Activated naive CD4-positive, alpha-beta T cell treated with anti-CD3 and anti-CD28 coated beads for 36 hours (primary cell): ENCODE data around the gene MTUS2. TPM values are rescaled to one million over a fixed set of nuclear protein-coding genes. Genes with fewer than 3 reads are reported as not detected.

Experiments
- CTCF ChIA-PET: fragments of 350-600 bp; sonication (Branson Sonifier 250); formaldehyde crosslinking; loops from one replicate; lab custom pipeline; 2021; ENCODE audit warnings: antibody characterized with exemption; lab: Charles Lee
- DNase-seq: peaks from one replicate; pipeline ENCODE4 v3.0.0-alpha.2; 2020
- H3K27ac Mint-ChIP-seq: one replicate; pipeline ENCODE4 v1.8.0; 2021; ENCODE audit warnings: mild to moderate bottlenecking, mixed read lengths
- H3K27me3 Mint-ChIP-seq: one replicate; pipeline ENCODE4 v1.8.0; 2021; ENCODE audit warnings: low read depth, mixed read lengths
- H3K36me3 Mint-ChIP-seq: one replicate; pipeline ENCODE4 v1.8.0; 2021; ENCODE audit warnings: low read depth, mixed read lengths
- H3K4me1 Mint-ChIP-seq: one replicate; pipeline ENCODE4 v1.8.0; 2021; ENCODE audit warnings: low read depth, mixed read lengths
- H3K4me3 Mint-ChIP-seq: one replicate; pipeline ENCODE4 v1.8.0; 2021; ENCODE audit warnings: mild to moderate bottlenecking, moderate library complexity, mixed read lengths
- H3K9me3 Mint-ChIP-seq: one replicate; pipeline ENCODE4 v1.8.0; 2021; ENCODE audit warnings: mixed read lengths
- intact Hi-C: fragments of 100-400 bp; cut with micrococcal nuclease; formaldehyde crosslinking; loops from one replicate; pipeline ENCODE4 v1.15.1; 2023
- total RNA-seq, 2 experiments: library from RNA; stranded (reverse); gene quantifications; one replicate each; pipeline ENCODE4 v1.2.3, GENCODE V29; 2021

MTUS2 gene
- total RNA-seq = not detected

- Mint-ChIP-seq H3K9me3 (peaks cover 2% of the 10 kb centered on the region), H3K27ac (no peak within 1 kb of the TSS), H3K4me1 (peaks cover 2% of the 10 kb centered on the region), H3K27me3 (peaks cover 53% of the 10 kb centered on the region), H3K36me3 (no peaks in the 10 kb centered on the region), H3K4me3 (peak within 1 kb of the TSS; percentile 55)
- CTCF ChIA-PET = interaction anchor here (0.6 to 1.5 kb wide), 6 partner anchors 19 to 866 kb away, joined by 3 to 5 read pairs (median 4); no protein-coding TSS in a partner anchor
- DNase-seq = peak; percentile 9
- intact Hi-C loops = loop anchor here (1.0 kb wide), 1 partner anchor 543 kb away; no protein-coding TSS in a partner anchor
Observed at GRCh38 chr13:28820099-28821051, at the start of gene MTUS2. Gene MTUS2, plus strand, starts transcription at chr13:28820339.

DNA sequence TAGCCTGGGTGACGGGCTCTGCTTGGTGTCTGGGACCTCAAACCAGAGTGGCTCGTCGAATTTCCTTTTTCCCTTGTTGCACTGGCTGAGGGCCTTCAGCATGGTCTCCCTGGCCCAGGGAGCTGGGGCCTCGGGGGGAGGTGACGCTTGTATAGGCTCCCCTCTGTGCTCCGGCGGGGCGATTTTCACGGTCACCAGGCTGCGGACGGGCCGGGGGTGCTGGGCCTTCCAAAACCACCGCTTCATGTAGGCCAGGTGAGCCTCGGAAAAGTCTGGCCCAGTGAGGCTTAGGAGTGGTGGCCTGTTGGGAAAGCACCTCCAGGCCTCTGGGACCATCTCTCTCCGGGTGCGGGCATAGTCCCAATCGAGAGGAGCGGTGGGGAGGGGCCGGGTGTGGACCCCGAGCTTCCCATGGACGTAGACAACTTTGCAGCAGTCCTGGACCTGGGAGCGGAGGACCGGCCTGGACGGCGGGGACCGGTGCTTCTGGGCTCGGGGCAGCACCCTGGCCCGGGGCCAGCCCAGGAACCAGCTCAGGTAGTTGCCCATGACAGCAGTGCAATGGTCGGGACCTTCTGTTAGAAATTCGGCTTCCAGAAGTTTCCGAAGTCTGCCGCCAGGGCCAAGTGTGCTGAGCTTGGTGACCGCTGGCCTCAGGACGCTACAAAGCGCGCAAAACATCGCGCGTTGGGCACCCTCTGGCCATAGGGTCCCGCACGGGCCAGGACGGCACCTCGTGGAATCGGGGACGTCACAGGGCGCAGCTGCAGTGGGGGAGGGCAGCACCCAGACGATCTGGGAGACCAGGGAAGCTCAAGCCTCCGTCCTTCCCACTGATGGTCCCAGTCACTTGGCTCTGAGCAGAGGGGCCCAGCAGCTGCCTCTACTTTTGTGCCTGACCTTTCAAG, 41.6 kb upstream of the MTUS2 start:
- CTCF ChIA-PET = no interaction called here
- Mint-ChIP-seq H3K4me3 (no peak overlapping the region), H3K9me3 (peaks cover 5% of the 10 kb centered on the region), H3K27ac (no peak overlapping the region), H3K27me3 (peaks cover 23% of the 10 kb centered on the region), H3K36me3 (peaks cover 6% of the 10 kb centered on the region), H3K4me1 (no peaks in the 10 kb centered on the region)
- no peak for DNase-seq
- intact Hi-C loops = no loop called here

GRCh38 chr13:28792992-28793391, 27.1 kb upstream of the MTUS2 start:
- Mint-ChIP-seq H3K4me1 (no peaks in the 10 kb centered on the region), H3K27ac (no peak overlapping the region), H3K9me3 (no peaks in the 10 kb centered on the region), H3K36me3 (no peaks in the 10 kb centered on the region), H3K27me3 (peaks cover 13% of the 10 kb centered on the region), H3K4me3 (no peak overlapping the region)
- CTCF ChIA-PET = no interaction called here
- intact Hi-C loops = loop anchor here (10.0 kb wide), 1 partner anchor 388 kb away; no protein-coding TSS in a partner anchor
- DNase-seq = no peak

DNA sequence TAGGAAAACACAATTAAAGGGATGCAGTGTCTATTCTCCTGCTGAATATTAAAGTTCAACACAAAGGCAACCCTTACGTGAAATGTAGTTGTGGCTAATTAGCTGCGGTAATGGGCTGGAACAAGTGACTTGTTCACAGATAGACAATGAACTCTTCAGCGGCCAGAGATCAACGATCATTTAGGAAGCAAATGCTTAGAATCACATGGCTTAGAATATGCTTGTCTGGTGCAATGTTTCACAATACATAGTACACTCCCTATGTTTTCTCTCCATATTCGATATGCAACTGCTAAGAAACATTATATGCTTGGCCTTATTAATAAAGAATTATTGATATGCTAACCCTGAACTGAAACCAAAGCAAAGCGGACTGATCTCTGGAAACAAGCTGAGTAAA, 25.7 kb upstream of the MTUS2 start:
- H3K27ac Mint-ChIP-seq = no peak overlapping the region
- H3K36me3 Mint-ChIP-seq = no peaks in the 10 kb centered on the region
- intact Hi-C loops = loop anchor here (10.0 kb wide), 1 partner anchor 390 kb away; no protein-coding TSS in a partner anchor
- H3K9me3 Mint-ChIP-seq = no peaks in the 10 kb centered on the region
- H3K4me3 Mint-ChIP-seq = no peak overlapping the region
- H3K4me1 Mint-ChIP-seq = no peaks in the 10 kb centered on the region
- no peak for DNase-seq
- H3K27me3 Mint-ChIP-seq = peaks cover 14% of the 10 kb centered on the region
- CTCF ChIA-PET = interaction anchor here (1.1 to 1.7 kb wide), 2 partner anchors 12 to 470 kb away, joined by 3 to 5 read pairs; no protein-coding TSS in a partner anchor

DNA sequence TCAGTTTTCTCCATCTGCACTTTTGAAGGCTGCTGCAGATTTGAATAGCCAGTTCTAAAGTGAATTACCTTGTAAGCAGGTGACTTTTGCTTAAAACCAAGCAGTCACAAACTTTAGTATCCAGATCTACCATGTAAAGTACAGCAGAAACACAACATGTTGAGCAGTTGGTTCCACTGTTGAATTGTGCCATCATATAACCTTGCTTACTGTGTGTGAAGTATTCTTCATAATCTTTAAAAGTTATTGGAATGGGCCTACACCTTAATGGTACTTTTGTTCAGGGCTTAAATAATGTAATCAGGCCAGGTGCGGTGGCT, 23.2 kb upstream of the MTUS2 start:
- no peaks in the 10 kb centered on the region for H3K9me3 Mint-ChIP-seq
- H3K27ac Mint-ChIP-seq = no peak overlapping the region
- intact Hi-C loops = loop anchor here (1.0 to 10.0 kb wide), 6 partner anchors 78 to 740 kb away; partner anchors contain the start of gene SLC46A3
- H3K36me3 Mint-ChIP-seq = no peaks in the 10 kb centered on the region
- H3K4me1 Mint-ChIP-seq = no peaks in the 10 kb centered on the region
- H3K4me3 Mint-ChIP-seq = no peak overlapping the region
- CTCF ChIA-PET = interaction anchor here (0.6 to 1.6 kb wide), 13 partner anchors 10 to 1109 kb away, joined by 3 to 6 read pairs (median 3); no protein-coding TSS in a partner anchor
- DNase-seq = no peak
- peaks cover 7% of the 10 kb centered on the region for H3K27me3 Mint-ChIP-seq

- DNase-seq = peak; percentile 55
- intact Hi-C loops = loop anchor here (1.0 kb wide), 1 partner anchor 564 kb away; no protein-coding TSS in a partner anchor
- Mint-ChIP-seq H3K9me3 (peaks cover 13% of the 10 kb centered on the region), H3K4me1 (no peaks in the 10 kb centered on the region), H3K36me3 (no peaks in the 10 kb centered on the region), H3K4me3 (no peak overlapping the region), H3K27ac (no peak overlapping the region), H3K27me3 (peaks cover 11% of the 10 kb centered on the region)
- CTCF ChIA-PET = interaction anchor here (0.6 to 1.4 kb wide), 2 partner anchors 8 to 15 kb away, joined by 3 read pairs; no protein-coding TSS in a partner anchor
Observed at GRCh38 chr13:28805193-28805819, 14.8 kb upstream of the MTUS2 start.

DNA sequence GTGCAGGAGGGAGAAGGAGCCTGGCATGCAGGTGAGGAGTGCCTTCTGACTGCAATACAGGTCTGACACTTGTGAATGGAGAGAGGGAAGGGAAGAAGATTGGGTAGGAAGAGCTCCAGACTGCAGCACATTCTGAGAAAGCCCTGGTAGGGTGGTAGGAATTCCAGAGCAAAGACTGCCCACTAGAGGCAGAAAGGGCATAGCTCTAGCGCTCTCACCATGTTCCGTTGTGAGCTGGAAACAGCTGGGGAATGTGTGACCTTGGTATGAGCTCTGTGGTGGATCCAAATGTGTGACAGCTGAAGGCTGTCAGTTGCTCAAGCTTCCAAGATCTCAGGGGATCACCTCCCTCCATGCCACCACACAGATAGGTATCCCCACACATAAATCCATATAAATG, 2.9 kb upstream of the MTUS2 start:
- H3K9me3 Mint-ChIP-seq = peaks cover 2% of the 10 kb centered on the region
- intact Hi-C loops = no loop called here
- no peak overlapping the region for H3K4me3 Mint-ChIP-seq
- H3K36me3 Mint-ChIP-seq = no peaks in the 10 kb centered on the region
- DNase-seq = no peak
- peaks cover 36% of the 10 kb centered on the region for H3K27me3 Mint-ChIP-seq
- peaks cover 2% of the 10 kb centered on the region for H3K4me1 Mint-ChIP-seq
- CTCF ChIA-PET = interaction anchor here (1.8 kb wide), 1 partner anchor 11 kb away, joined by 5 read pairs; no protein-coding TSS in a partner anchor
- no peak overlapping the region for H3K27ac Mint-ChIP-seq

DNA sequence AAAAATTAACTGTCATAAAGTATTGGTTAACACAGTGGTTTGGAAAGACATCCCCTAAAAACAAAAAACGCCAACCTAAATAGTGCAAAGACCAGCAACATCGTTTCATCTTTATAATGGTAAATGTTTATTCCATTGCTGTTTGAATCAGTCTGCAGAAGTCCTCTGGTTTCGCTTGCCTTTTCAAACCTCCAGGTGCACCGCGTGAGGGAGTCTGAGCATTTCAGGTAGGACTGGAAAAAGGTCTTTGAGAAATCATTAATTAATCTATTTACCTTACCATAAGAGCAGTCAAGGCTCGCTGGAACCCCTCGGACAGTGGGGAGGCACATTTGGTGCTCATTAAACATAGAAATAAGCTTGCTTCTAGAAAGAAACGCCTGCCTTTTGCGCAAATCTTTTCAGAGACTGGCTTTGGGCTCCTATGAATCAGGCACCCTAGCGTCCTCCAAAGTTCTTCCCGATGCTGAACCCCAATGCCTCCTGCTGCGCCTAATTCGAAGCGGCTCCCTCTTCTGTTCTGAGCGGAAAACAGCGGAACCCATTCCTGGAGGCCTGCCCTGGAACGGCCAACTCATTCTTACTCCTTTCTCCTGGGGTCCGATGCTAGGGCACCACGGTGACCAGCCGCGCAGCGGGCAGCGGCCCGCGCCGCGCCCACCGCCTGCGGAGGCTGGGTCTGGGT, 951 bp upstream of the MTUS2 start:
- no peak for DNase-seq

GRCh38 chr13:28819735-28820098, 422 bp upstream of the MTUS2 start:
- Mint-ChIP-seq H3K4me3 (no peak overlapping the region), H3K9me3 (peaks cover 2% of the 10 kb centered on the region), H3K36me3 (no peaks in the 10 kb centered on the region), H3K27ac (no peak overlapping the region), H3K27me3 (peaks cover 52% of the 10 kb centered on the region), H3K4me1 (peaks cover 2% of the 10 kb centered on the region)
- CTCF ChIA-PET = interaction anchor here (1.1 to 1.5 kb wide), 3 partner anchors 20 to 146 kb away, joined by 3 to 5 read pairs (median 4); no protein-coding TSS in a partner anchor
- intact Hi-C loops = loop anchor here (1.0 kb wide), 1 partner anchor 544 kb away; no protein-coding TSS in a partner anchor
- DNase-seq = peak; percentile 53

More for the DNA sequence above, 951 bp upstream of the MTUS2 start:
- CTCF ChIA-PET = interaction anchor here (0.7 to 1.5 kb wide), 3 partner anchors 21 to 35 kb away, joined by 4 to 5 read pairs (median 4); no protein-coding TSS in a partner anchor
- H3K4me3 Mint-ChIP-seq = no peak overlapping the region
- H3K36me3 Mint-ChIP-seq = no peaks in the 10 kb centered on the region
- H3K27me3 Mint-ChIP-seq = peaks cover 51% of the 10 kb centered on the region
- H3K9me3 Mint-ChIP-seq = peaks cover 2% of the 10 kb centered on the region
- H3K4me1 Mint-ChIP-seq = peaks cover 2% of the 10 kb centered on the region
- intact Hi-C loops = no loop called here
- H3K27ac Mint-ChIP-seq = no peak overlapping the region

DNA sequence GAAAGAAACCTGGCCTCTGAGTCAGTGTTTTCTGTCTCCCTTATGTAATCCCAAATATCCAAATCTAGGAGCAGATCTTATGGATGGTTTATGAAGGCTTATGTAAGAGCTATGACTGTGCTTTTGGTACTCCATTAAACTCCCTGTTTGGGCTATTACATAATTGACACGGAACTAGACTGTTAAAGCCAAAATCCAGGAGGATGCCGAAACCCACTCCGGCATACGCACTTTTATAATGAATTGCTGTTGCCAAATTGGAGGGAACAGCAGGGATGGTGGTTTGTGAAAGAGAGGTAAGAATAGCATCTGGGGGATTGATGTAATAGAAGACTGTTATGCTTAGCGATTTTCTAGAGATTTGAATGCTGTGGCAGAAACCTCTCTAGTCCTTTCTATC, 2.0 kb downstream of the MTUS2 start:
- Mint-ChIP-seq H3K27me3 (peaks cover 53% of the 10 kb centered on the region), H3K4me3 (no peak overlapping the region), H3K36me3 (no peaks in the 10 kb centered on the region), H3K27ac (no peak overlapping the region), H3K4me1 (peaks cover 2% of the 10 kb centered on the region), H3K9me3 (no peaks in the 10 kb centered on the region)
- CTCF ChIA-PET = interaction anchor here (0.7 kb wide), 1 partner anchor 441 kb away, joined by 3 read pairs; no protein-coding TSS in a partner anchor
- no peak for DNase-seq
- intact Hi-C loops = no loop called here

GRCh38 chr13:28822801-28823200, 2.7 kb downstream of the MTUS2 start:
- no peaks in the 10 kb centered on the region for H3K36me3 Mint-ChIP-seq
- peaks cover 3% of the 10 kb centered on the region for H3K9me3 Mint-ChIP-seq
- intact Hi-C loops = no loop called here
- peaks cover 48% of the 10 kb centered on the region for H3K27me3 Mint-ChIP-seq
- peaks cover 2% of the 10 kb centered on the region for H3K4me1 Mint-ChIP-seq
- DNase-seq = no peak
- H3K4me3 Mint-ChIP-seq = no peak overlapping the region
- CTCF ChIA-PET = interaction anchor here (0.6 kb wide), 1 partner anchor 373 kb away, joined by 3 read pairs; no protein-coding TSS in a partner anchor
- no peak overlapping the region for H3K27ac Mint-ChIP-seq
